NB4 (cell line): Measurements from ENCODE around the gene OSBPL9.
A peak's percentile ranks its signal among the peaks of the same experiment; 100 is the strongest.
"Not testable (repeated sequence)": the region's sequence is repeated elsewhere in the genome, so short reads cannot be mapped to it uniquely, and the experiment has no call there.

Experiments used
- DNase-seq: peaks from one replicate; pipeline ENCODE4 v3.0.0; 2010; ENCODE audit warnings: low read depth
- H3K4me3 ChIP-seq: one replicate; pipeline ENCODE4 v1.5.1; 2011; ENCODE audit warnings: mild to moderate bottlenecking, low read depth, low read length, moderate library complexity
- CTCF ChIP-seq: IDR thresholded peaks from one replicate; pipeline ENCODE4 v1.5.1; 2012; ENCODE audit warnings: low read depth, low read length
- MAX ChIP-seq: IDR thresholded peaks from 2 replicates; pipeline ENCODE4 v1.6.1; 2011; ENCODE audit warnings: low read depth, low read length
- MYC ChIP-seq: IDR thresholded peaks from 2 replicates; pipeline ENCODE4 v1.6.1; 2011; ENCODE audit warnings: low read depth, low read length
- POLR2A ChIP-seq: IDR thresholded peaks from 2 replicates; pipeline ENCODE4 v1.6.1; 2011; ENCODE audit warnings: mild to moderate bottlenecking; ENCODE audit not compliant: insufficient read length; ENCODE audit errors: extremely low read depth

The OSBPL9 gene

GRCh38 chr1:51697166-51697565 lies 80.3 kb downstream of the OSBPL9 start:
- peak; percentile 14 for DNase-seq

GRCh38 chr1:51699391-51699790 lies 82.5 kb downstream of the OSBPL9 start:
- no peak for DNase-seq
- H3K4me3 ChIP-seq = no peak overlapping the region
- no peak for TF ChIP-seq POLR2A
- no peak for TF ChIP-seq MYC
- TF ChIP-seq MAX = no peak
- TF ChIP-seq CTCF = no peak

More at GRCh38 chr1:51697166-51697565, 80.3 kb downstream of the OSBPL9 start:
- TF ChIP-seq MYC (no peak), POLR2A (no peak), CTCF (no peak), MAX (no peak)
- H3K4me3 ChIP-seq = no peak overlapping the region

- DNase-seq, H3K4me3 ChIP-seq: not testable (repeated sequence)
Measured at GRCh38 chr1:51701782-51702181, 84.9 kb downstream of the OSBPL9 start.

GRCh38 chr1:51702220-51702619 lies 85.3 kb downstream of the OSBPL9 start:
- not testable (repeated sequence) for DNase-seq, H3K4me3 ChIP-seq

GRCh38 chr1:51705035-51705434 lies 88.1 kb downstream of the OSBPL9 start:
- DNase-seq = no peak
- H3K4me3 ChIP-seq = no peak overlapping the region
- TF ChIP-seq MAX (no peak), POLR2A (no peak), MYC (no peak), CTCF (no peak)

- DNase-seq = no peak
- no peak overlapping the region for H3K4me3 ChIP-seq
- TF ChIP-seq CTCF (no peak), MAX (no peak), MYC (no peak), POLR2A (no peak)
Measured at GRCh38 chr1:51708911-51709760, 92.2 kb downstream of the OSBPL9 start.

- no peak overlapping the region for H3K4me3 ChIP-seq
- TF ChIP-seq MAX = no peak
- TF ChIP-seq POLR2A = no peak
- no peak for TF ChIP-seq MYC
- TF ChIP-seq CTCF = no peak
- no peak for DNase-seq
Measured at GRCh38 chr1:51709951-51710350, 93.1 kb downstream of the OSBPL9 start.
